Measurements from ENCODE around the gene HLA-DRB5. TPM values are rescaled to one million over a fixed set of nuclear protein-coding genes. Genes with fewer than 3 reads are reported as not detected.
"Not testable (repeated sequence)": the region's sequence is repeated elsewhere in the genome, so short reads cannot be mapped to it uniquely, and the experiment has no call there.

HLA-DRB5 gene
- polyA plus RNA-seq, 1 experiment = not detected

DNA sequence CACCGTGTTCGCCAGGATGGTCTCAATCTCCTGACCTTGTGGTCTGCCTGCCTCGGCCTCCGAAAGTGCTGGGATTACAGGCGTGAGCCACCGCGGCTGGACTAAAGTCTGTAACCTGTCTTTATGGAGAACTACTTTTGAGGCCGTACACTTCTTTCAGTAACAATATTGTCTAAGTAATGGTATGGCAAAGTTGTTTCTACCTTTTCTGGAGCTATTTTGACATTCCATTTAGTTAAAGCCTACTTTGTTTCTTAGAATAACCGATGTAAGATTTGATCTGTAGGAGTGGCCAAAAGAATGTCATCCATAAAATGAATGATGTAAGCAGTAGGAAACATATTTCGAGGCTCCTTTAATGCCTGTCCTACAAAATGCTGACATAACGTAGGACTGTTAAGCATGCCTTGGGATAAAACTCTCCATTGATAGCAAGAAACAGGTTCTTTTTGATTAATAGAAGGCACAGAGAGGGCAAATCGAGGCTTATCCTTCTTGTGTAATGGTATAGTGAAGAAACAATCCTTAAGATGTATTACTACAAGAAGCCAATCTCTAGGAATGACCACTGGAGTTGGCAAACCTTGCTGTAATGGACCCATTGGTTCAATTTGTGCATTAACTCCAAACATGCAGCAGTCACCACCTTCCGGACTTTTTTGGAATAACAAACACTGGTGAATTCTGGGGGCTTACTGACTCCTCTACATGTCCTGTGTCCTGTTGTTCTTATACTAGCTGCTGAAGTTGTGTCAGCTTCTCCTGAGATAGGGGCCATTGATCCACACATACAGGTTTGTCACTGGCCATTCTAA is 54.5 kb downstream of the HLA-DRB5 start:
- peaks cover 2% of the 10 kb centered on the region for H3K27me3 ChIP-seq (ENCODE audit: control insufficient read depth, insufficient read depth, low read length)
- CTCF ChIA-PET = interaction anchor here (0.5 kb wide), 1 partner anchor 521 kb away, joined by 4 read pairs; no protein-coding TSS in a partner anchor
- TF ChIP-seq CTCF (IDR thresholded peaks at IDR 0.05; ENCODE audit: low read depth, low read length) = no peak
- POLR2A ChIA-PET = no interaction called here
- no peaks in the 10 kb centered on the region for H3K9me3 ChIP-seq (ENCODE audit: control insufficient read depth, insufficient read depth, low read length)
- DNase-seq (ENCODE audit: low read depth, low spot score) = no peak
- no peak overlapping the region for H3K27ac ChIP-seq (ENCODE audit: low read depth, low read length)
- H3K4me3 ChIP-seq (ENCODE audit: low read depth, low read length) = no peak overlapping the region

GRCh38 chr6:32473376-32474348 is 56.4 kb downstream of the HLA-DRB5 start:
- H3K4me3 ChIP-seq (ENCODE audit: low read depth, low read length); H3K27ac ChIP-seq (ENCODE audit: low read depth, low read length); H3K27me3 ChIP-seq (ENCODE audit: control insufficient read depth, insufficient read depth, low read length); CTCF ChIA-PET; POLR2A ChIA-PET; DNase-seq (ENCODE audit: low read depth, low spot score); H3K9me3 ChIP-seq (ENCODE audit: control insufficient read depth, insufficient read depth, low read length): not testable (repeated sequence)

DNA sequence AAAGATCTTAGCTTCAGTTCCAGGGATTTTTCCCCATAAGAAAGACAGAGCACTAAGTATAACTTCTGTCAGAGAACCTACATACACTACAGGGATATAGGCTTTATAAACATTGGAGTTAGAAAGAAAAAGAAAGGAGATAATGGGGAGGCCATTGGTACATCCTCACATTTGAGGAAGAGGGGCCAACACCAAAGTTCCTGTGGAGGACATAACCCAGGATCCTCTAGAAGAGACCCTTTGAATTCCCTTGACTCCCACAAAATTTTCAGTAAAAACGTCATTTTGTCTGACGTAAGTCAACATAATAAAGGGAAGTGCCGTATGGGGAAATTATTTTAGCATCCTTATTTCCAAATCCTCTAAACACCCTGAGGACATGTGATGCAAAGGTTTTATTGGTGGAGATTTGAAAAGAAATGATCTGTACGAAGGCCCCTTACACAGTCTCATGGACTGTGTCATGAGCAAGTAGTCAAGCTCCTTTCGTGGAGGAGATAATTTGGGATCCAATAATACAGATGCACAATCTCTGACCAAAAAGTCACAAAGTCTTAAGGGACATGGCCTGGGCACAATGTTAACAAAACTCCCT is 57.2 kb downstream of the HLA-DRB5 start:
- TF ChIP-seq CTCF (IDR thresholded peaks at IDR 0.05; ENCODE audit: low read depth, low read length) = no peak
- DNase-seq (ENCODE audit: low read depth, low spot score) = no peak
- Histone ChIP-seq H3K27me3 (ENCODE audit: control insufficient read depth, insufficient read depth, low read length) (peaks cover 2% of the 10 kb centered on the region), H3K27ac (ENCODE audit: low read depth, low read length) (no peak overlapping the region), H3K9me3 (ENCODE audit: control insufficient read depth, insufficient read depth, low read length) (no peaks in the 10 kb centered on the region), H3K4me3 (ENCODE audit: low read depth, low read length) (no peak overlapping the region)
- ChIA-PET CTCF (no interaction called here), POLR2A (no interaction called here)

- POLR2A ChIA-PET; CTCF ChIA-PET; H3K9me3 ChIP-seq (ENCODE audit: control insufficient read depth, insufficient read depth, low read length); H3K4me3 ChIP-seq (ENCODE audit: low read depth, low read length); H3K27ac ChIP-seq (ENCODE audit: low read depth, low read length); H3K27me3 ChIP-seq (ENCODE audit: control insufficient read depth, insufficient read depth, low read length); DNase-seq (ENCODE audit: low read depth, low spot score): not testable (repeated sequence)
These were observed 62.2 kb downstream of the HLA-DRB5 start for GRCh38 chr6:32467743-32468503.

Small RNAs within 50 kb of the gene (small RNA-seq; reads per million reads assigned to genes)
- not detected for gene RNU1-61P (ENCODE audit: insufficient read length, low read depth)

Other genes starting within 250 kb of the HLA-DRB5 start
- not detected in 2 replicates for gene TSBP1, start 158.4 kb downstream of the HLA-DRB5 start, polyA plus RNA-seq (2011; rRNA removed)
- not detected in 2 replicates for gene BTNL2, start 123.1 kb downstream of the HLA-DRB5 start, polyA plus RNA-seq (2011; rRNA removed)
- gene HLA-DRA, start 90.4 kb downstream of the HLA-DRB5 start, polyA plus RNA-seq (2011; rRNA removed) = not detected in 2 replicates
- not detected in 2 replicates for gene HLA-DRB1, start 59.6 kb upstream of the HLA-DRB5 start, polyA plus RNA-seq (2011; rRNA removed)
- gene HLA-DQA1, start 107.1 kb upstream of the HLA-DRB5 start, polyA plus RNA-seq (2011; rRNA removed) = not detected in 2 replicates
- gene HLA-DQB1, start 136.4 kb upstream of the HLA-DRB5 start, polyA plus RNA-seq (2011; rRNA removed) = not detected in 2 replicates
- not detected in 2 replicates for gene HLA-DQA2, start 211.1 kb upstream of the HLA-DRB5 start, polyA plus RNA-seq (2011; rRNA removed)
- gene HLA-DQB2, start 233.2 kb upstream of the HLA-DRB5 start, polyA plus RNA-seq (2011; rRNA removed) = not detected in 2 replicates

Data from AG04450 (cell line).